ENCODE data around the gene CAPN10.
A peak's percentile ranks its signal among the peaks of the same experiment; 100 is the strongest.

The CAPN10 gene

DNA sequence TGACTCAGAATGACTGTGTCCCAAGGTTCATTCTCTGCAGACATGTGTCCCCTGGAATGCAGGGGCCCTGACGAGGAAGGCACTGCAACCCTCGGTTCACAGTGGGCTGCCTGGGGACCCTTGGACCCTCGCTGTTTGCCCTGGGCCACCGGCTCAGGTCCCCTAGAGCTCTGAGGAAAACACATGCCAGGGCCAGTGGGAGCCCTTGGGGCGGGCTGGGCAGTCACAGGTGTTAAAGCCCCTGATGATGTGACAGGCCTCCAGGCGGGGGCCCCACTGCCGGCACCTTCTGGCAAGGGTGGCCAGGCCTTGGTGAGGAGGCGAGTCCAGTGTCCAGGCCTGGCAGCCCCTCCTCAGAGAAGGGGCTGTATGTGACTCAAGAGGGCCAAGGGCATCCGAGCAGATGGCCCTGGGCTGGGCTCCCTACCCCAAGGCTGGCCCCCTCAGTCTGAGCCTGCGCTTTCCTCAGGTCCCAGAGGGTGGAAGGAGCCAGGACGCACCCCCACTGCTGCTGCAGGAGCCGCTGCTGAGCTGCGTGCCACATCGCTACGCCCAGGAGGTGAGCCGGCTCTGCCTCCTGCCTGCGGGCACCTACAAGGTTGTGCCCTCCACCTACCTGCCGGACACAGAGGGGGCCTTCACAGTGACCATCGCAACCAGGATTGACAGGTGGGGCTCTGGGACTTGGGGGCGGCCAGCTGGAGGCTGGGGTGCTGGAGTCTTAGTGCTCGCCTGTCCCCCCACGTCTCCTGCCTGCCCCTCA, 11.1 kb downstream of the CAPN10 start:
- TF ChIP-seq Cebpa-rat (IDR thresholded peaks at IDR 0.05), result no peak
- Histone ChIP-seq H3K4me3 (no peak overlapping the region), H3K4me1 (peaks cover 0 to 26% (median 23%) of the 10 kb centered on the region in 10 experiments; a peak in 17 of 20 replicates), H4K20me1 (peaks cover 41 to 90% (median 64%) of the 10 kb centered on the region in 11 experiments; a peak in 21 of 22 replicates), H3K9ac (peak overlapping the region in 6 of 11 experiments; percentile 11 to 50 (median 28); a peak in 6 of 22 replicates), H3K36me3 (peaks cover 48 to 100% (median 94%) of the 10 kb centered on the region in 11 experiments), H3K27me3 (no peaks in the 10 kb centered on the region), H3K27ac (peak overlapping the region in 6 of 11 experiments; percentile 32 to 58 (median 50); a peak in 9 of 22 replicates), H3K9me3 (replicated peaks in 1 of 11) (no peaks in the 10 kb centered on the region), H3K4me2 (peak overlapping the region in 2 of 11 experiments; percentile 53 to 54; a peak in 1 of 22 replicates)

DNA sequence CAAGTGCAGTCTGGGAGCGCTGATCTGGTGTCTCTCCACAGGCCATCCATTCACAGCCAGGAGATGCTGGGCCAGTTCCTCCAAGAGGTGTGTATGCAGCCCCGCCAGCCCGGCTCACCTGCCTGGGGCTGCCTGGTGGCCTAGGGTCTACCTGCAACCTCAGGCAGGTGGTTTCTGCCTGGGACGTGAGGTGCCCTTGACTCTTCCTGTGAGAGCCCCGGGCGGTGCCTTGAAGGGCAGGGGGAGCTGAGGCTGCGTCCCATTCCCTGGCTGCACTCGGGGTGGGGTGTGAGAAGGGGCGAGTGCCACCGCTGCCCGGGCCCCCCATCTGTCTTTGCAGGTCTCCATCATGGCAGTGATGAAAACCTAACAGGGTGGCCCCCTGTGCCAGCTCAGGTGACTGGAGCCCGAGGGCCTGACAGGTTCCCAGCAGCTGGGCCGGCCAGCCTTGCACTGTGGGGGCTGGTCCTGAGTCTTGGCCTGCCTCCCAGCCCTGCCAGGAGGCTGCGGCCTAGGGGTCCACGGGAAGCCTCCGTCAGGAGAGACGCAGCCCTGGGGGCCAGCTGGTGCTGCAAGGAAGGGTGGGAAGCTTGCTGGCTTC, 11.9 kb downstream of the CAPN10 start:
- H3K4me1 ChIP-seq, result peaks cover 0 to 26% (median 23%) of the 10 kb centered on the region in 10 experiments; a peak in 17 of 20 replicates
- no peaks in the 10 kb centered on the region for H3K27me3 ChIP-seq
- H4K20me1 ChIP-seq, result peaks cover 33 to 82% (median 56%) of the 10 kb centered on the region in 11 experiments; a peak in 21 of 22 replicates
- H3K4me3 ChIP-seq, result no peak overlapping the region
- TF ChIP-seq Cebpa-rat (IDR thresholded peaks at IDR 0.05), result no peak
- peaks cover 41 to 100% (median 91%) of the 10 kb centered on the region in 11 experiments for H3K36me3 ChIP-seq
- no peak overlapping the region for H3K4me2 ChIP-seq
- H3K9ac ChIP-seq, result no peak overlapping the region
- H3K27ac ChIP-seq, result peak overlapping the region in 2 of 11 experiments; percentile 8 to 58; a peak in 2 of 22 replicates
- H3K9me3 ChIP-seq (replicated peaks in 1 of 11), result no peaks in the 10 kb centered on the region

DNA sequence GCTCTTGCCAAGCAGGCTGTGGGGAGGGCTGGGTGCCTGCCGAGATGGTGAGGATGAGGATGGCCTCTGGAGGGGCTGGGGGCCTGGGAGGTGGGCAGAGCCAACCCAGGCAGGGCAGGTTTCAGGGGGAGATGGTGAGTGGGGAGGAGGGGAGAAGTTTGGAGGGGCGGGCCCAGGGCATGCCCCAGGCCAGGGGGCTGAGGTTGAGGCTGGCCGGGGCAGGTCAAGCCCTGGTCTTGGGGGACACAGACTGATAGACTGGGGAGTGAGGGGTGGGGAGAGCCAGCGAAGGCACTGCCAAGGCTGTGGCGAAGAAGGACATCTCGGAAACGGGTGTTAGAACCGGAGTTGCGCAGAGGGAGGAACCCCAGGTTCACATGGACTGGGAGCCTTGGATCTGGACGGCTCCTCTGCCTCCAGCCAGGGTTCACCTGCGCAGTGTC, 12.6 kb downstream of the CAPN10 start:
- Histone ChIP-seq H3K9ac (no peak overlapping the region), H3K27me3 (no peaks in the 10 kb centered on the region), H4K20me1 (peaks cover 25 to 75% (median 48%) of the 10 kb centered on the region in 11 experiments; a peak in 21 of 22 replicates), H3K9me3 (replicated peaks in 1 of 11) (no peaks in the 10 kb centered on the region), H3K4me2 (no peak overlapping the region), H3K36me3 (peaks cover 33 to 93% (median 83%) of the 10 kb centered on the region in 11 experiments), H3K27ac (0 out of 22 replicates have a peak overlapping the region, but pooled peaks of 1 of the 11 experiments have one; percentile 15), H3K4me3 (no peak overlapping the region), H3K4me1 (peaks cover 5 to 33% (median 23%) of the 10 kb centered on the region in 10 experiments; a peak in 18 of 20 replicates)
- no peak for TF ChIP-seq Cebpa-rat (IDR thresholded peaks at IDR 0.05)

DNA sequence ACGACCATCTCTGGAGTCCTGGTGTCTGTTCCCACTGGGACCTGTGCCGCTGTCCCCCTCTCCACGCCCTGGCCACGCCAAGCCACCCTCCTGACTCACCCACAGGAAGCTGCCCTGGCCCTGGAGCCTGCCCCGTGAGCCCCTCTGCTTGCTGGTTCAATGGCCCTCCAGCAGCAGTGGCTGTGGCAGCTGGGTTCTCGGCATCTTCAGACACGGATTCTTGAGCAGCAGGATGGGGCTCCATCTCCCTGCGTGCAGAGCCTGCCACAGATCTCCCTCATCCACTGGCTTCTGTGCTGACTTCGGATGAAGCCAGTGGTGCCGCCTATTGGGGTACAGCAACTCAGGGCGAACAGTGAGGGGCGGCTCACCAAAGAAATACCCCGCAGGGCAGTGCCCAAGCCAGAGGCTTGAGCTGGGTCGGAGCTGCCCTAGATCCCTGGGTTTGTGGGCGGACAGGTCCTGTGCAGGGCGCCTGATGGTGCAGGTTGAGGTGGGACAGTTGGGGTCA, 14.0 kb downstream of the CAPN10 start:
- Histone ChIP-seq H3K27ac (no peak overlapping the region), H3K36me3 (peaks cover 33 to 80% (median 71%) of the 10 kb centered on the region in 11 experiments), H3K9ac (no peak overlapping the region), H3K9me3 (replicated peaks in 1 of 11) (no peaks in the 10 kb centered on the region), H3K27me3 (no peaks in the 10 kb centered on the region), H3K4me2 (no peak overlapping the region), H3K4me3 (no peak overlapping the region), H3K4me1 (peaks cover 11 to 27% (median 19%) of the 10 kb centered on the region in 10 experiments; a peak in 18 of 20 replicates), H4K20me1 (peaks cover 12 to 61% (median 35%) of the 10 kb centered on the region in 11 experiments; a peak in 21 of 22 replicates)
- TF ChIP-seq Cebpa-rat (IDR thresholded peaks at IDR 0.05), result no peak

DNA sequence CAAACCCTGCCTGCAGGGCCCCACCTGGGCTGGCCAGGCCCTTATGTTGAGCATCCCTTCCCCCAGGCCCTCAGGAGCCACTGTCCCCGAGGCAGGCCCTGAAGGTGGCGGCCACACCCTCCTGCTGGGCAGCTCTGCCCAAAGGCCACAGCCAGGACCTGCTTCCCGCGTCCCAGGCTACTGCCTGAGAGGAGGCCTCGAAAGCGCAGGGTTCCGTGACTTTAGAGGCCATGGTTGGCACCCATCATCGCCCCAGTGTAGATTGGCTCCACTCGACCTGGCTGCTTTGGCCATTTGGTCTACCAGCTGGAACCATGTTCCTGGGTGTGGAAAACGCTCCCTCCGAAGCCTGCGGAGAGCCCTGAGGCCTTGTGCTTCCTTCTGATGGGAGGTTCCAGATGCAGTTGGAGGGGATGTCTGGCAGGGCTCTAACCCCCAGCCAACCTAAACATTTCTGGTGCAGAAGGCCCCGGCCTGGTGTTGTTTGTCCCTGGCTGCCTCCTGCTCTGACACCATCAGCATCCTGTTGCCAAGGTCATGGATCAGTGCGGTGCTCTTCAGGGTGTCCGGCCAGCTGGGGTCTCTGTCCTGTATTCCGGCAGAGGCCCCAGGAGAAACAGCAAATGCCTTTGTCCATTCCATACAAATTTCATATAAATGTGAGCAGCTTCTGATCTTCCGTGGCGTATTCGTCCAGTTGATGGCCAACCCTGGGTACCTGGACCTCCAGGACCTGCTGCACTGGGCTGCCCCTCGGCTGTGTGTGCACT, 14.7 kb downstream of the CAPN10 start:
- TF ChIP-seq Cebpa-rat (IDR thresholded peaks at IDR 0.05), result no peak
- Histone ChIP-seq H3K27ac (no peak overlapping the region), H3K36me3 (peaks cover 33 to 72% (median 66%) of the 10 kb centered on the region in 11 experiments), H3K9ac (no peak overlapping the region), H4K20me1 (peaks cover 4 to 54% (median 27%) of the 10 kb centered on the region in 11 experiments; a peak in 20 of 22 replicates), H3K4me1 (peaks cover 8 to 19% (median 12%) of the 10 kb centered on the region in 10 experiments; a peak in 18 of 20 replicates), H3K4me3 (no peak overlapping the region), H3K27me3 (no peaks in the 10 kb centered on the region), H3K4me2 (no peak overlapping the region), H3K9me3 (replicated peaks in 1 of 11) (no peaks in the 10 kb centered on the region)

DNA sequence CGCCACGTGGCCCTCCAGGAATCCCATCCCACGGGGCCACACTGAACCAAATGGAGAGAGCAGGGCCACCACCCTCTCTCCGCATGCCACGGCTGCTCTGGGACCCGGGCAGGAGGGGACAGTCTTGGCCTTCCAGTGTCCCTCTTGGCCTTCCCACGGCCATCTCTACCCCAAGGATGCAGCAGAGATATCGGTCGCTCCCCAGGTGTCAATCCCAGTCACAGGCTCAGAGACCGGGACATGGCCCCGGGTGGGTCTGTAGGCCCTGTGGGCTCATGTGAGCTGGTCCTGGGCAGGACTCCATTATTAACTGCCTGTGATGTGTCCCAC, 15.3 kb downstream of the CAPN10 start:
- no peak for TF ChIP-seq Cebpa-rat (IDR thresholded peaks at IDR 0.05)
- H3K4me1 ChIP-seq, result peaks cover 2 to 14% (median 10%) of the 10 kb centered on the region in 10 experiments; a peak in 17 of 20 replicates
- H3K27ac ChIP-seq, result no peak overlapping the region
- H3K9me3 ChIP-seq (replicated peaks in 1 of 11), result no peaks in the 10 kb centered on the region
- no peak overlapping the region for H3K9ac ChIP-seq
- H3K4me2 ChIP-seq, result no peak overlapping the region
- H3K4me3 ChIP-seq, result no peak overlapping the region
- H3K36me3 ChIP-seq, result peaks cover 33 to 67% (median 60%) of the 10 kb centered on the region in 11 experiments
- no peaks in the 10 kb centered on the region for H3K27me3 ChIP-seq
- H4K20me1 ChIP-seq, result peaks cover 0 to 48% (median 22%) of the 10 kb centered on the region in 11 experiments; a peak in 15 of 22 replicates

DNA sequence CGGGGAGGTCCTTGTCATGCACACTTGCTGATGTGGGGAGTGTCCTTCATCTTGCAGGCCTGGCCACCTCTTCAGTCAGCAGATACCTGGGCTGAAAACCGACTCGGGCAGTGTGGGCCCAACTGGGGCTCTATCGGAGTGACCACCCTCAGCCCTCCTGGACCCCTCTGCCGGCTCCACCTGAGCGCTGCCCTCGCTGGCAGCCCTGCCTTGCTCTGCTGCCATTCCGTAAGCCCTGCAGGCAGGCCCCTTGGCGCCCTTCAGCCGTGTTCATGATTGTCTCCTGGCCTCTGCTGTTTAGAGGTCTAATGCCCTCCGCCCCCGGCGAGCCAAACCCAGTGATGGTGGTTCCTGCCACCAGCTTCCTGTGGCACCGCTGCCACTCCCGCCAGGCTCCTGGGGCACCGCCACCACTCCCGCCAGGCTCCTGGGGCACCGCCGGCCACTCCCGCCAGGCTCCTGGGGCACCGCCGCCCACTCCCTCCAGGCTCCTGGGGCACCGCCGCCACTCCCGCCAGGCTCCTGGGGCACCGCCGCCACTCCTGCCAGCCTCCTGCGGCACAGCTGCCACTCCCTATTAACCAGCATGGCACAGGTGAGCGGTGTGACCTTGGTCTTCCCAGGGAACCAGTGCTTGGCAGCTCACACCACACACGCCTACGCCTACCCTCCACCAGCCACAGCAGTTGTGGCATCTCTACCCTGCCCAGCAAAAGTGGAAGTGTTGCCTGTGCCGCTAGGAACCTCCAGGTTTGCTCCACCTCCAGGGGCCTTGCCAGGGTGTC, 15.9 kb downstream of the CAPN10 start:
- TF ChIP-seq Cebpa-rat (IDR thresholded peaks at IDR 0.05), result no peak
- Histone ChIP-seq H3K9me3 (replicated peaks in 1 of 11) (no peaks in the 10 kb centered on the region), H3K27ac (no peak overlapping the region), H3K4me2 (no peak overlapping the region), H3K4me1 (peaks cover 0 to 11% (median 7%) of the 10 kb centered on the region in 10 experiments; a peak in 9 of 20 replicates), H4K20me1 (peaks cover 0 to 42% (median 16%) of the 10 kb centered on the region in 11 experiments; a peak in 13 of 22 replicates), H3K36me3 (peaks cover 28 to 60% (median 55%) of the 10 kb centered on the region in 11 experiments), H3K27me3 (no peaks in the 10 kb centered on the region), H3K4me3 (no peak overlapping the region), H3K9ac (no peak overlapping the region)
